ENCODE results near the gene MGA.

DNA sequence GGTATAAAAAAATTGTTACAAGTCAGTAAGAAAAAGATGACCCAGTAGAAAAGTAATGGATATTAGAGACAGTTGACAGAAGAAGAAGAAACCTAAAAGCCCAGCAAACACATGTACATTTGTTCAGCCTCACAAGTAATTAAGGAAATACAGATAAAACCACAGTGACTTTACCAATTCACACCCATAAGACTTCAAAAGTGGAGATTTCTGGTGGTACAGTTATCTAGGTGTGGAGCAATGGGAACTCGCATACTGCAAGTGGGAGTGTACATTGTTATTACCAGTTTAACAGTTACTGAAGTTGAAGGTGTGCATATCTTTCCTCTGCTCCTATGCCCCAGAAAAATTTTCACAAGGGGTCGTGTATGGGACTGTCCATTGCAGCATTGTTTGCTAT is 96.0 kb downstream of the MGA start:
- TF ChIP-seq EZH2 (IDR thresholded peaks at IDR 0.05; ENCODE audit: insufficient read depth, poor library complexity, severe bottlenecking) (no peak), EZH2phosphoT487 (IDR thresholded peaks at IDR 0.05; ENCODE audit: insufficient read depth, low read depth) (no peak)
